Trophoblast cell (in vitro differentiated cells and primary cell): ENCODE data around the gene KRTAP1-1. TPM values are rescaled to one million over a fixed set of nuclear protein-coding genes. Genes with fewer than 3 reads are reported as not detected.
A peak's percentile ranks its signal among the peaks of the same experiment; 100 is the strongest.
"Not testable (repeated sequence)": the region's sequence is repeated elsewhere in the genome, so short reads cannot be mapped to it uniquely, and the experiment has no call there.

Source experiments
- DNase-seq, 2 donors: peaks; one replicate each; pipeline ENCODE4 v3.0.0-alpha.2; 2016
- H2AFZ ChIP-seq: 2 replicates; pipeline ENCODE4 v1.6.1; 2013; ENCODE audit warnings: low read length, moderate library complexity, mild to moderate bottlenecking; ENCODE audit not compliant: insufficient read depth, poor library complexity
- H2AK5ac ChIP-seq: 2 replicates; pipeline ENCODE4 v1.6.1; 2013; ENCODE audit warnings: mild to moderate bottlenecking, low read length
- H2BK120ac ChIP-seq: 2 replicates; pipeline ENCODE4 v1.6.1; 2013; ENCODE audit warnings: low read length, mild to moderate bottlenecking, moderate library complexity; ENCODE audit not compliant: insufficient read depth, poor library complexity
- H2BK12ac ChIP-seq: 2 replicates; pipeline ENCODE4 v1.6.1; 2013; ENCODE audit warnings: mild to moderate bottlenecking, low read length, moderate library complexity
- H2BK5ac ChIP-seq: 2 replicates; pipeline ENCODE4 v1.6.1; 2013; ENCODE audit warnings: low read length, low read depth, moderate library complexity, mild to moderate bottlenecking; ENCODE audit not compliant: poor library complexity
- H3K14ac ChIP-seq: 2 replicates; pipeline ENCODE4 v1.6.1; 2013; ENCODE audit warnings: mild to moderate bottlenecking, low read length
- H3K18ac ChIP-seq: 2 replicates; pipeline ENCODE4 v1.6.1; 2013; ENCODE audit warnings: mild to moderate bottlenecking, low read length
- H3K23ac ChIP-seq: 2 replicates; pipeline ENCODE4 v1.6.1; 2013; ENCODE audit warnings: low read length
- H3K27ac ChIP-seq: 2 replicates; pipeline ENCODE4 v1.5.1; 2013; ENCODE audit warnings: low read depth, mild to moderate bottlenecking, inconsistent platforms, low read length, moderate library complexity
- H3K27me3 ChIP-seq: 2 replicates; pipeline ENCODE4 v1.6.1; 2013; ENCODE audit warnings: inconsistent platforms, mild to moderate bottlenecking, low read length, moderate library complexity; ENCODE audit not compliant: insufficient read depth
- H3K36me3 ChIP-seq, 2 experiments: 1 replicate in 1 of 2; 2 replicates in 1 of 2; pipeline ENCODE4 v1.6.1; 2013; ENCODE audit warnings: low read length in 2 of 2, mild to moderate bottlenecking in 2 of 2, moderate library complexity in 1 of 2; ENCODE audit not compliant: insufficient read depth in 2 of 2, control insufficient read depth in 1 of 2
- H3K4ac ChIP-seq: 2 replicates; pipeline ENCODE4 v1.6.1; 2013; ENCODE audit warnings: low read depth, mild to moderate bottlenecking, low read length, moderate library complexity
- H3K4me1 ChIP-seq, 2 experiments: 1 replicate in 1 of 2; 2 replicates in 1 of 2; pipeline ENCODE4 v1.6.1; 2013; ENCODE audit warnings: low read length in 2 of 2, mild to moderate bottlenecking in 2 of 2, moderate library complexity in 1 of 2; ENCODE audit not compliant: insufficient read depth in 2 of 2, control insufficient read depth in 1 of 2
- H3K4me2 ChIP-seq: 2 replicates; pipeline ENCODE4 v1.6.1; 2013; ENCODE audit warnings: inconsistent platforms, mild to moderate bottlenecking, low read length, moderate library complexity
- H3K4me3 ChIP-seq: 2 replicates; pipeline ENCODE4 v1.5.1; 2013; ENCODE audit warnings: mild to moderate bottlenecking, low read depth, low read length, inconsistent platforms
- H3K79me1 ChIP-seq: one replicate; pipeline ENCODE4 v1.6.1; 2013; ENCODE audit warnings: low read length
- H3K79me2 ChIP-seq: 2 replicates; pipeline ENCODE4 v1.6.1; 2013; ENCODE audit warnings: low read length, mild to moderate bottlenecking; ENCODE audit not compliant: control insufficient read depth, insufficient read depth, poor library complexity
- H3K9ac ChIP-seq: 2 replicates; pipeline ENCODE4 v1.6.1; 2013; ENCODE audit warnings: mild to moderate bottlenecking, low read length
- H3K9me3 ChIP-seq: 2 replicates; pipeline ENCODE4 v1.6.1; 2013; ENCODE audit warnings: low read depth, mild to moderate bottlenecking, control low read depth, inconsistent platforms, low read length; ENCODE audit not compliant: insufficient read depth
- H4K12ac ChIP-seq: 2 replicates; pipeline ENCODE4 v1.6.1; 2013; ENCODE audit warnings: low read depth, mild to moderate bottlenecking, low read length, moderate library complexity
- H4K8ac ChIP-seq: 2 replicates; pipeline ENCODE4 v1.6.1; 2013; ENCODE audit warnings: low read depth, mild to moderate bottlenecking, low read length, moderate library complexity
- H4K91ac ChIP-seq: one replicate; pipeline ENCODE4 v1.6.1; 2013; ENCODE audit warnings: low read depth, mild to moderate bottlenecking, low read length, moderate library complexity
- WGBS: extraction: QIAGEN DNeasy Blood & Tissue Kit; methylation state at CpG from one replicate; pipeline ENCODE4 v1.1.7; 2013; ENCODE audit warnings: missing lambda C conversion rate; ENCODE audit not compliant: insufficient read length, insufficient coverage; ENCODE audit errors: extremely low coverage; 5-methylcytosine and 5-hydroxymethylcytosine counted together
- polyA plus RNA-seq: library from polyadenylated mRNA; stranded (reverse); fragments of 200-250 nt; gene quantifications from 2 replicates; pipeline ENCODE4 v1.2.3, GENCODE V29; 2013

Gene KRTAP1-1
- not detected in 2 replicates for polyA plus RNA-seq

DNA sequence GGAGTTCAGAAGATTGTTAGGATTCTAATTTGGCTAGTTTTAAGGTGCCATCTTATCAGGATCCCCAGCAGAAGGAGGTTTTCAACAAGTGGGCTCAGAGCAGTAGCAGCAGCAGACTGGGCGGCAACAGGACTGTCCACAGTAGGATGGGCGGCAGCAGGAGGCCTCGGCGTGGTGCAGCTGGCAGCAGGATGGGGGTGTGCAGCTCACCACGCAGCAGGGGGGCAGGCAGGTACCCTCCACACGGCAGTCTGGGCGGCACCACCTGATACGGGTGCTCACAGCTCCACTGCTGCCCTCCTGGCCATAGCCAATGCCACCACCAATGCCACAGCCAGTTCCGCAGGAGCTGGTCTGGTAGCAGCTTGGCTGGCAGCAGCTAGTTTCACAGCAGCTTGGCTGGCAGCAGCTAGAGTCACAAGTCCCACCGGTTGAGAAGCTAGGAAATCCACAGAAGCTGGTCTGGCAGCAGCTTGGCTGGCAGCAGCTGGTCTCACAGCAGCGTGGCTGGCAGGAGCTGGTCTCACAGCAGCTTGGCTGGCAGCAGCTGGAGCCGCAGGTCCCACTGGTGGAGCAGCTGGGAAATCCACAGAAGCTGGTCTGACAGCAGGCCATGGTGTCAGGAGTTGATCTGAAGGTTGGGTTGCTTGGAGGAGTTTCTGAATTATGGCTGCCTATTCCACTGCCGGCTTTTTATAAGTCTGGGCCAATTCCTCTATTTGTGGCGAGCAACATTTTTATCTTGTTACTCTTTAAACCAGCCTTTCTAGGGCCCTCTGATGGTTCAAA, at the start of gene KRTAP1-1:
TSS of gene KRTAP1-1 (minus strand) at position 668 of the 789 bp plus-strand sequence. CDS start at position 615, 53 bp downstream.
- not testable (repeated sequence) for H3K18ac ChIP-seq, H3K4me1 ChIP-seq, H3K27ac ChIP-seq, H4K8ac ChIP-seq, H3K23ac ChIP-seq, H2BK5ac ChIP-seq, H3K79me2 ChIP-seq, H2AK5ac ChIP-seq, H4K12ac ChIP-seq, H3K14ac ChIP-seq, H2BK12ac ChIP-seq, H3K4ac ChIP-seq, DNase-seq, H3K4me2 ChIP-seq, H4K91ac ChIP-seq, H3K9ac ChIP-seq, H2AFZ ChIP-seq, H3K79me1 ChIP-seq, H3K27me3 ChIP-seq, H3K4me3 ChIP-seq, H3K9me3 ChIP-seq, H2BK120ac ChIP-seq, H3K36me3 ChIP-seq
- WGBS: no CpG with 5 or more reads among the region's 14 CpGs

DNA sequence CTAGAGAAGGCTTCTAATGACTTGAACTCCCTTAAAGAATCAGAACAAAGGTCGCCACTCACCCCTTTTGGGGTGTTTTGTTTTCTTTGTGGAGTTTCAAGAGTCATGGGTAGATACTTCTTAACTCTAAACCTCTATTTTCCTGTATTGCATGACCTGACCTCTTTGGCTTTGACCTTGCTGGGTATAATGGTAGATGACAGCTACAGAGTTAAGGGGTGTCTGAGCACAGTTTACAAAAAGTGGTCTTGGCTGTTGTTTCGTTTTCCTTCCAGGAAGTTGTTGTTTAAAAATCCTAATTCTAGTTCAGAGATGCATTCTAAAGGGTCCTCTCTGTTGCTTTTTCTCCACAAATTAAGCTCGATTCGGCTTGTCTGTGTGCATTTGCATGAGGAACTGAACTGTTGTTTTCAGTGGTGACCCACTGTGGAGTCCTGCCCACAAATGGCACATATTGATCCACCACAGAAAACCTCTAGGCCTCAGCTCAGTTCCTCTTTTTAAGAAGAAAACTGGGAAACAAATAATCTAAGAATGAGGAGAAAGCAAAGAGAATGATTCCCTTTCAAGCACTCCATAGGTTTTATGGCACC, 47.6 kb upstream of the KRTAP1-1 start:
- H3K79me2 ChIP-seq, H3K23ac ChIP-seq, H3K27me3 ChIP-seq, H3K36me3 ChIP-seq, H3K27ac ChIP-seq, H4K12ac ChIP-seq, H3K14ac ChIP-seq, H3K79me1 ChIP-seq, H3K18ac ChIP-seq, H2AK5ac ChIP-seq, H3K9me3 ChIP-seq, H4K8ac ChIP-seq, H3K4me3 ChIP-seq, H2AFZ ChIP-seq, H3K4ac ChIP-seq, DNase-seq, H3K4me2 ChIP-seq, H3K9ac ChIP-seq, H2BK5ac ChIP-seq, H3K4me1 ChIP-seq, H2BK12ac ChIP-seq, H2BK120ac ChIP-seq, H4K91ac ChIP-seq: not testable (repeated sequence)
- WGBS: no CpG with 5 or more reads among the region's 4 CpGs

- WGBS: no CpG with 5 or more reads among the region's 14 CpGs
Measured at GRCh38 chr17:41084100-41084856, 43.0 kb upstream of the KRTAP1-1 start, which contains the start of gene KRTAP4-7. Gene KRTAP4-7 (plus strand): TSS chr17:41084150. CDS start chr17:41084207, 57 bp downstream.

DNA sequence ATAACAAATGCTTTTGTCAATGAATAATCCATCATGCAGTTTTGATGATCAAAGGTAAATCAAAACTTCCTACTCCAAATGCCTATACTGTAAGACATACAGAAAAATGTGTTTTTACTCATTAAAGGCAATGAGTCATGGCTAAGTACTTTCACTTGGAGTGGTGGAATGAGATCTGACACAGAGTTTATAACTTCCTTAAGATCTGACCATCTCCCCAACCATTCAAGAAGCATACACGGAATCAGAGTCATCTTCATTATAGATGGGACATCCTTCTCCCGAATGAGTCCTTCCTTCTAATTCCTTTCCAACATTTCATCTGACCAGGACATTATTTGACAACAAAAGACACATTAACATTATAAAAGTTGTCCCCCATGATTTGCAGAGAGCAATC, 42.2 kb upstream of the KRTAP1-1 start:
- H3K36me3 ChIP-seq, H3K23ac ChIP-seq, H3K4me3 ChIP-seq, H4K12ac ChIP-seq, H2BK5ac ChIP-seq, H3K9ac ChIP-seq, H3K79me2 ChIP-seq, H2AFZ ChIP-seq, H3K18ac ChIP-seq, H3K27me3 ChIP-seq, H3K79me1 ChIP-seq, H3K4ac ChIP-seq, H3K9me3 ChIP-seq, H3K14ac ChIP-seq, H2BK12ac ChIP-seq, H3K4me1 ChIP-seq, H3K27ac ChIP-seq, H2AK5ac ChIP-seq, H4K8ac ChIP-seq, H2BK120ac ChIP-seq, H4K91ac ChIP-seq, H3K4me2 ChIP-seq: not testable (repeated sequence)
- DNase-seq: peak in 1 of 2 donors; percentile 44
- no CpG with 5 or more reads among the region's 2 CpGs for WGBS

More at GRCh38 chr17:41084100-41084856, 43.0 kb upstream of the KRTAP1-1 start, which contains the start of gene KRTAP4-7:
- not testable (repeated sequence) for H2BK5ac ChIP-seq, H2BK12ac ChIP-seq, H4K8ac ChIP-seq, H3K14ac ChIP-seq, DNase-seq, H3K9me3 ChIP-seq, H3K79me2 ChIP-seq, H3K4ac ChIP-seq, H4K91ac ChIP-seq, H2AK5ac ChIP-seq, H3K79me1 ChIP-seq, H3K23ac ChIP-seq, H2BK120ac ChIP-seq, H3K27me3 ChIP-seq, H3K4me1 ChIP-seq, H3K27ac ChIP-seq, H2AFZ ChIP-seq, H3K4me2 ChIP-seq, H3K4me3 ChIP-seq, H3K9ac ChIP-seq, H3K18ac ChIP-seq, H4K12ac ChIP-seq, H3K36me3 ChIP-seq
